Ramos (cell line): ENCODE data around the gene PANK1.
"Not testable (repeated sequence)": the region's sequence is repeated elsewhere in the genome, so short reads cannot be mapped to it uniquely, and the experiment has no call there.

Experiments
- in situ Hi-C: fragments of 300-500 bp; cut with MboI; formaldehyde crosslinking; loops from one replicate; pipeline ENCODE4 v1.14.3; 2022; ENCODE audit warnings: low sequenced_read_pairs; ENCODE audit not compliant: unreplicated experiment

PANK1 gene

GRCh38 chr10:89547853-89548513 is 97.1 kb downstream of the PANK1 start:
- in situ Hi-C loops = no loop called here

GRCh38 chr10:89546651-89547050 is 98.4 kb downstream of the PANK1 start:
- in situ Hi-C loops = not testable (repeated sequence)

GRCh38 chr10:89543841-89544240 is 101.2 kb downstream of the PANK1 start:
- in situ Hi-C loops = no loop called here

- in situ Hi-C loops = no loop called here
These were observed 104.6 kb downstream of the PANK1 start for GRCh38 chr10:89540420-89540949.

GRCh38 chr10:89537364-89537763 is 107.7 kb downstream of the PANK1 start:
- in situ Hi-C loops = no loop called here

- in situ Hi-C loops = no loop called here
These were observed 109.1 kb downstream of the PANK1 start for GRCh38 chr10:89536013-89536354.

- in situ Hi-C loops = no loop called here
These were observed 109.7 kb downstream of the PANK1 start, which contains the start of gene SLC16A12 for GRCh38 chr10:89535171-89536012. Gene SLC16A12 (minus strand): TSS chr10:89535594. CDS start chr10:89462578, 73,016 bp downstream.

- in situ Hi-C loops = no loop called here
These were observed 110.2 kb downstream of the PANK1 start for GRCh38 chr10:89534826-89535166.
